HEK293T (cell line): ENCODE results near the gene ROR1.

Source experiments
- ELF4 ChIP-seq: fragments of 450-650 bp; IDR thresholded peaks from 2 replicates; pipeline ENCODE4 v1.6.1; 2017; ENCODE audit warnings: antibody characterized with exemption
- LEF1 ChIP-seq: fragments of 450-650 bp; IDR thresholded peaks from 2 replicates; pipeline ENCODE4 v1.6.1; 2017; ENCODE audit warnings: mild to moderate bottlenecking, borderline replicate concordance
- SP1 ChIP-seq: fragments of 450-650 bp; IDR thresholded peaks from 2 replicates; pipeline ENCODE4 v1.6.1; 2017
- ZNF384 ChIP-seq: fragments of 450-650 bp; IDR thresholded peaks from 2 replicates; pipeline ENCODE4 v1.6.1; 2016
- TF ChIP-seq, protein P1 (sequence below): fragments of 450-650 bp; IDR thresholded peaks from 2 replicates; pipeline ENCODE4 v1.6.1; 2016

DNA sequence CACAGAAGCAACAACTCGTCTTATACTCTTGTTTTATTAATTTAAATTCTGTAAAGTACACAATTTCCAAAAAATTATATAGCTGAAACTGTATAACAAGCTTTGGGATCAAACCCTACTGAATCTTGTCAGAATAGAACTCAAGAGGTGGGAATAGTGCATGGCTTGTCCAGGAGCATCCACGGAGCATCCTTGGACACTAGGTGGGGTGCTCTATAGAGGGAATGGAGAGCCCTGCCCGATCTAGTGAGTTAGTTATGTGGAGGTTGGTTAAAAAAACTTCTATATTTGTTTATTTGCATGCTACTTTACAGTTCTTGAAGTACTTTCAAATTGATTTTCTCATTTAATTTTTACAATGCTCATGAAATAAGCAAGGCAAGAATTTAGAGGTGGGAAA is 28.3 kb downstream of the ROR1 start:
- TF ChIP-seq, protein P1, sequence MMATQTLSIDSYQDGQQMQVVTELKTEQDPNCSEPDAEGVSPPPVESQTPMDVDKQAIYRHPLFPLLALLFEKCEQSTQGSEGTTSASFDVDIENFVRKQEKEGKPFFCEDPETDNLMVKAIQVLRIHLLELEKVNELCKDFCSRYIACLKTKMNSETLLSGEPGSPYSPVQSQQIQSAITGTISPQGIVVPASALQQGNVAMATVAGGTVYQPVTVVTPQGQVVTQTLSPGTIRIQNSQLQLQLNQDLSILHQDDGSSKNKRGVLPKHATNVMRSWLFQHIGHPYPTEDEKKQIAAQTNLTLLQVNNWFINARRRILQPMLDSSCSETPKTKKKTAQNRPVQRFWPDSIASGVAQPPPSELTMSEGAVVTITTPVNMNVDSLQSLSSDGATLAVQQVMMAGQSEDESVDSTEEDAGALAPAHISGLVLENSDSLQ: no peak
- TF ChIP-seq SP1 (no peak), LEF1 (no peak), ZNF384 (no peak), ELF4 (no peak)
